ENCODE results near the gene FNDC3B. TPM values are rescaled to one million over a fixed set of nuclear protein-coding genes. Genes with fewer than 3 reads are reported as not detected.

FNDC3B gene
- total RNA-seq, 1 experiment from 2014 or later, result 48.6 TPM

DNA sequence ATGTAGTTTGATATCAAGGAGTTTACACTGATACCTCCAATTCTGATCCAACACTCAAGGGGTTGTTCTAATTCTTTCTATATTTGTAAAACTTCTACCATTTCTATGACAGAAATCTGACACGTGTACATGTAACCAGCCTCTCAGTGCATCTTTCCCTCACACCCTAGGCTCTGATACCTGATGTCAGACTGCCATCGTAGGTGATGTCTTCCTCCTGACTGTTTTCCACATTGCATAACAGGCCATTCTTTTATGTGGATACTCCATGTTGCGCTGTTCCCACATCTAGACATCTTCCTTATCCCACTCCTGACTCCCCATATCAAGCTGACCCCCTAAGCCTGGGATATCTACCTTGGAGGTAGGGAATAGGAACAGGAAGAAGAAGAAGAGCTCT lies 159.1 kb downstream of the FNDC3B start:
- no peak for DNase-seq
- H4K20me1 ChIP-seq (ENCODE audit: low read length), result no peaks in the 10 kb centered on the region
- ATAC-seq, result no peak
- TF ChIP-seq, protein P1, sequence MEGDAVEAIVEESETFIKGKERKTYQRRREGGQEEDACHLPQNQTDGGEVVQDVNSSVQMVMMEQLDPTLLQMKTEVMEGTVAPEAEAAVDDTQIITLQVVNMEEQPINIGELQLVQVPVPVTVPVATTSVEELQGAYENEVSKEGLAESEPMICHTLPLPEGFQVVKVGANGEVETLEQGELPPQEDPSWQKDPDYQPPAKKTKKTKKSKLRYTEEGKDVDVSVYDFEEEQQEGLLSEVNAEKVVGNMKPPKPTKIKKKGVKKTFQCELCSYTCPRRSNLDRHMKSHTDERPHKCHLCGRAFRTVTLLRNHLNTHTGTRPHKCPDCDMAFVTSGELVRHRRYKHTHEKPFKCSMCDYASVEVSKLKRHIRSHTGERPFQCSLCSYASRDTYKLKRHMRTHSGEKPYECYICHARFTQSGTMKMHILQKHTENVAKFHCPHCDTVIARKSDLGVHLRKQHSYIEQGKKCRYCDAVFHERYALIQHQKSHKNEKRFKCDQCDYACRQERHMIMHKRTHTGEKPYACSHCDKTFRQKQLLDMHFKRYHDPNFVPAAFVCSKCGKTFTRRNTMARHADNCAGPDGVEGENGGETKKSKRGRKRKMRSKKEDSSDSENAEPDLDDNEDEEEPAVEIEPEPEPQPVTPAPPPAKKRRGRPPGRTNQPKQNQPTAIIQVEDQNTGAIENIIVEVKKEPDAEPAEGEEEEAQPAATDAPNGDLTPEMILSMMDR (conservative IDR thresholded peaks at IDR 0.05; ENCODE audit: low read depth, low read length), result no peak
- TF ChIP-seq EZH2 (IDR thresholded peaks at IDR 0.05; ENCODE audit: low read length, unreplicated experiment) (no peak), EZH2phosphoT487 (IDR thresholded peaks at IDR 0.05; ENCODE audit: borderline replicate concordance, low read length) (no peak)
- no peaks in the 10 kb centered on the region for H3F3A ChIP-seq (ENCODE audit: low read length, unreplicated experiment)
- no peaks in the 10 kb centered on the region for H3K27me3 ChIP-seq (ENCODE audit: low read length)
- no peaks in the 10 kb centered on the region for H3K9me2 ChIP-seq (replicated peaks; ENCODE audit: low read length)
- no peaks in the 10 kb centered on the region for H3K36me3 ChIP-seq (ENCODE audit: low read depth, low read length)
- CTCF ChIA-PET, result no interaction called here
- peaks cover 34% of the 10 kb centered on the region for H3K4me1 ChIP-seq (ENCODE audit: insufficient read depth, low read length)
- H2AFZ ChIP-seq (ENCODE audit: low read length), result no peak overlapping the region
- BruUV-seq (replicated peaks), result no TSS peak
- peaks cover 77% of the 10 kb centered on the region for H3K79me2 ChIP-seq (ENCODE audit: low read length)
- H3K4me2 ChIP-seq (ENCODE audit: low read length), result no peak overlapping the region
- H3K27ac ChIP-seq (ENCODE audit: low read length), result no peak overlapping the region
- H3K9ac ChIP-seq (ENCODE audit: low read length), result no peak overlapping the region
- intact Hi-C loops (cut with micrococcal nuclease), result no loop called here
- no peak overlapping the region for H3K4me3 ChIP-seq (ENCODE audit: low read length)
- POLR2A ChIA-PET (ENCODE audit: unreplicated experiment), result no interaction called here
- H3K9me3 ChIP-seq (ENCODE audit: low read length), result no peaks in the 10 kb centered on the region

DNA sequence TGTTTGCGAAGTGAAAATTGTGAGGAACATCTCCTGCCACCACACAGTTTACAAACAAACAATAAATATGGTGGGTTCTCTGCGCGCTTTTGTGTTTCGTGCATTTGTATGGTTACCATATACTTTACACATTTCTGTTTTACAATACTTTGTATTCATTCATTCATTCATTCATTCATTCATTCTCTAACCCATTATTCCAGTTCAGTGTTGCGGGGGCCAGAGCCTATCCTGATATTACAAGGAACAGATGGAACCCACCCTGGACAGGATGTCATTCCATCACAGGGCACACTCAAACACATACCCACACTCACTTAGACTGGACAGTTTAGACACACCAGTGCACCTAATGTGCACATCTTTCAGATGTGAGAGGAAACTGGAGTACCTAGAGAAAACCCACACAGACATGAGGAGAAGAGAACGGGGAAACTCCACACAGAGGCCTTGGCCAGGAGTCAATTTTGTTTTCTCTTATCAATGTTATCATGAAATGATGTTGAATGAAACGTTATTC lies 160.5 kb downstream of the FNDC3B start:
- TF ChIP-seq EZH2phosphoT487 (IDR thresholded peaks at IDR 0.05; ENCODE audit: borderline replicate concordance, low read length) (no peak), EZH2 (IDR thresholded peaks at IDR 0.05; ENCODE audit: low read length, unreplicated experiment) (no peak)
- TF ChIP-seq, protein P1 (conservative IDR thresholded peaks at IDR 0.05; ENCODE audit: low read depth, low read length), result no peak
- H3K27ac ChIP-seq (ENCODE audit: low read length), result no peak overlapping the region
- H3K4me2 ChIP-seq (ENCODE audit: low read length), result no peak overlapping the region
- H2AFZ ChIP-seq (ENCODE audit: low read length), result no peak overlapping the region
- intact Hi-C loops (cut with micrococcal nuclease), result loop anchor here (5.0 to 10.0 kb wide), 3 partner anchors 58 to 155 kb away; no protein-coding TSS in a partner anchor
- H3K9ac ChIP-seq (ENCODE audit: low read length), result no peak overlapping the region
- no peaks in the 10 kb centered on the region for H3K27me3 ChIP-seq (ENCODE audit: low read length)
- H3K79me2 ChIP-seq (ENCODE audit: low read length), result peaks cover 79% of the 10 kb centered on the region
- CTCF ChIA-PET, result no interaction called here
- H4K20me1 ChIP-seq (ENCODE audit: low read length), result no peaks in the 10 kb centered on the region
- ATAC-seq (no peak), DNase-seq (no peak)
- peaks cover 6% of the 10 kb centered on the region for H3F3A ChIP-seq (ENCODE audit: low read length, unreplicated experiment)
- no TSS peak for BruUV-seq (replicated peaks)
- peaks cover 43% of the 10 kb centered on the region for H3K4me1 ChIP-seq (ENCODE audit: insufficient read depth, low read length)
- H3K4me3 ChIP-seq (ENCODE audit: low read length), result no peak overlapping the region
- no peaks in the 10 kb centered on the region for H3K9me2 ChIP-seq (replicated peaks; ENCODE audit: low read length)
- POLR2A ChIA-PET (ENCODE audit: unreplicated experiment), result no interaction called here
- H3K9me3 ChIP-seq (ENCODE audit: low read length), result no peaks in the 10 kb centered on the region
- no peaks in the 10 kb centered on the region for H3K36me3 ChIP-seq (ENCODE audit: low read depth, low read length)

DNA sequence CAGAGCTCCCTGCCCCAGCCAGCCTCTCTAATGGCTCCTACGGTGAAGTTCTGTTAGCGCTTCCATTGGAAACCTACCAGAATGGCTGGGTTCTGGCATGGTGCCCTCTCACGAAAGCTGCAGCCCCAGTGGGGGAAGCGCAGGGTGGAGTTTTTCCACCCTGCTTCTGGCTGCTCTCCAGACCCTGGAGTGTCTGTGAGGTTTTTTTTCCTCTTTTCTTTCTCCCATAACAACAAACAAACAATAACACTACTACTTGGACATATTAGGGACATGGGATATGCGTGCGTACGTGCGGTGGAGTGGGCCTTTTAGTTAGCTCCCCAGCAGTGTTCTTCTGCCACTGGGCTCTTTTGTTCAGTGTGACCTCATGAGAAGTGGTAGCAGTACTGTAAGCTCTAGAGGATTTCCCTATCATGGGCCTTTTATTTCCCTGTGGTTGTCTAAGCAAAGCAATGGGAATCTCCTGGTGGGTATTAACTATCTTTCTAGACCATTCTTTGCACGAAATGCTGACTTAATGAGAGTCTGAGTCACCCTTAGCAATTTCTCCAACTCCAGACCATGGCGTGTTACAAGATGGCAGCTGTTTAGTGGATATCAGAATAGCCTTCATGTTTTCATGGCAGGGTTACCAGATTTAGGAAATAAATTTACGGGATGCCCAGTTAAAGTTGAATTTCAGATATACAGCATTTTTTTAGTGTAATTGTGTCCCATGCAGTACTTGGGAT lies 161.9 kb downstream of the FNDC3B start:
- POLR2A ChIA-PET (ENCODE audit: unreplicated experiment), result no interaction called here
- intact Hi-C loops (cut with micrococcal nuclease), result loop anchor here (5.0 to 10.0 kb wide), 3 partner anchors 59 to 157 kb away; no protein-coding TSS in a partner anchor

More for the DNA sequence above, 161.9 kb downstream of the FNDC3B start:
- DNase-seq (no peak), ATAC-seq (no peak)
- no TSS peak for BruUV-seq (replicated peaks)
- H3K9ac ChIP-seq (ENCODE audit: low read length), result no peak overlapping the region
- peaks cover 6% of the 10 kb centered on the region for H3F3A ChIP-seq (ENCODE audit: low read length, unreplicated experiment)
- TF ChIP-seq, protein P1 (conservative IDR thresholded peaks at IDR 0.05; ENCODE audit: low read depth, low read length), result no peak
- no peak for TF ChIP-seq EZH2 (IDR thresholded peaks at IDR 0.05; ENCODE audit: low read length, unreplicated experiment)
- TF ChIP-seq EZH2phosphoT487 (IDR thresholded peaks at IDR 0.05; ENCODE audit: borderline replicate concordance, low read length), result no peak
- no peaks in the 10 kb centered on the region for H3K9me3 ChIP-seq (ENCODE audit: low read length)
- H2AFZ ChIP-seq (ENCODE audit: low read length), result no peak overlapping the region
- H3K27me3 ChIP-seq (ENCODE audit: low read length), result no peaks in the 10 kb centered on the region
- H3K36me3 ChIP-seq (ENCODE audit: low read depth, low read length), result peaks cover 5% of the 10 kb centered on the region
- no peak overlapping the region for H3K4me3 ChIP-seq (ENCODE audit: low read length)
- no peak overlapping the region for H3K4me2 ChIP-seq (ENCODE audit: low read length)
- peaks cover 79% of the 10 kb centered on the region for H3K79me2 ChIP-seq (ENCODE audit: low read length)
- H3K9me2 ChIP-seq (replicated peaks; ENCODE audit: low read length), result no peaks in the 10 kb centered on the region
- H3K27ac ChIP-seq (ENCODE audit: low read length), result no peak overlapping the region
- CTCF ChIA-PET, result interaction anchor here (0.5 to 0.6 kb wide), 2 partner anchors 162 to 307 kb away, joined by 3 read pairs; partner anchors contain the start of gene FNDC3B
- no peaks in the 10 kb centered on the region for H4K20me1 ChIP-seq (ENCODE audit: low read length)
- H3K4me1 ChIP-seq (ENCODE audit: insufficient read depth, low read length), result peaks cover 36% of the 10 kb centered on the region
